Activated CD8-positive, alpha-beta T cell treated with anti-CD3 and anti-CD28 coated beads for 36 hours (primary cell): ENCODE results near the gene KRT6A. TPM values are rescaled to one million over a fixed set of nuclear protein-coding genes. Genes with fewer than 3 reads are reported as not detected.
"Not testable (repeated sequence)": the region's sequence is repeated elsewhere in the genome, so short reads cannot be mapped to it uniquely, and the experiment has no call there.

ENCODE experiments used
- ATAC-seq: fragments of 200-7000 bp; cut with Tn5 transposase; one replicate; pipeline ENCODE4 v1.10.0; 2021; ENCODE audit warnings: mild to moderate bottlenecking, moderate library complexity
- CTCF ChIA-PET: fragments of 350-600 bp; sonication (Branson Sonifier 250); formaldehyde crosslinking; loops from one replicate; lab custom pipeline; 2021; ENCODE audit warnings: antibody characterized with exemption; lab: Charles Lee
- POLR2A ChIA-PET: fragments of 350-600 bp; sonication (Branson Sonifier 250); formaldehyde crosslinking; loops from one replicate; lab custom pipeline; 2021; ENCODE audit warnings: antibody characterized with exemption; lab: Charles Lee
- DNase-seq: peaks from one replicate; pipeline ENCODE4 v3.0.0-alpha.2; 2020
- H3K27ac Mint-ChIP-seq: one replicate; pipeline ENCODE4 v1.8.0; 2021; ENCODE audit warnings: mild to moderate bottlenecking, mixed read lengths
- H3K27me3 Mint-ChIP-seq: one replicate; pipeline ENCODE4 v1.8.0; 2021; ENCODE audit warnings: mixed read lengths
- H3K36me3 Mint-ChIP-seq: one replicate; pipeline ENCODE4 v1.8.0; 2021; ENCODE audit warnings: low read depth, mixed read lengths
- H3K4me1 Mint-ChIP-seq: one replicate; pipeline ENCODE4 v1.8.0; 2021; ENCODE audit warnings: low read depth, mixed read lengths
- H3K4me3 Mint-ChIP-seq: one replicate; pipeline ENCODE4 v1.8.0; 2021; ENCODE audit warnings: mild to moderate bottlenecking, moderate library complexity, mixed read lengths
- H3K9me3 Mint-ChIP-seq: one replicate; pipeline ENCODE4 v1.8.0; 2021; ENCODE audit warnings: mixed read lengths
- CTCF ChIP-seq: fragments of 200-600 bp; IDR thresholded peaks from one replicate; pipeline ENCODE4 v1.8.0; 2022; ENCODE audit warnings: antibody characterized with exemption, mild to moderate bottlenecking
- intact Hi-C: fragments of 100-400 bp; cut with micrococcal nuclease; formaldehyde crosslinking; loops from one replicate; pipeline ENCODE4 v1.10.0; 2022
- total RNA-seq, 2 experiments: library from RNA; stranded (reverse); gene quantifications; one replicate each; pipeline ENCODE4 v1.2.3, GENCODE V29; 2021

The KRT6A gene
- total RNA-seq, 2 experiments from 2014 or later: not detected

GRCh38 chr12:52508211-52508610 is 15.2 kb upstream of the KRT6A start:
- no peak overlapping the region for H3K27ac Mint-ChIP-seq
- H3K36me3 Mint-ChIP-seq: no peaks in the 10 kb centered on the region
- intact Hi-C loops: no loop called here
- H3K9me3 Mint-ChIP-seq: peaks cover 6% of the 10 kb centered on the region
- DNase-seq (no peak), ATAC-seq (no peak)
- H3K4me1 Mint-ChIP-seq: no peaks in the 10 kb centered on the region
- H3K27me3 Mint-ChIP-seq: peaks cover 30% of the 10 kb centered on the region
- TF ChIP-seq CTCF: no peak
- H3K4me3 Mint-ChIP-seq: no peak overlapping the region
- ChIA-PET CTCF (interaction anchor here (0.6 to 1.2 kb wide), 5 partner anchors 24 to 372 kb away, joined by 3 read pairs; no protein-coding TSS in a partner anchor), POLR2A (no interaction called here)

GRCh38 chr12:52506858-52507715 is 14.0 kb upstream of the KRT6A start:
- H3K27me3 Mint-ChIP-seq: peaks cover 31% of the 10 kb centered on the region
- no peak for DNase-seq
- no peak overlapping the region for H3K4me3 Mint-ChIP-seq
- ChIA-PET CTCF (interaction anchor here (0.6 to 1.4 kb wide), 9 partner anchors 23 to 474 kb away, joined by 3 to 4 read pairs (median 3); no protein-coding TSS in a partner anchor), POLR2A (no interaction called here)
- peak; percentile 37 for ATAC-seq
- H3K9me3 Mint-ChIP-seq: peaks cover 6% of the 10 kb centered on the region
- no peak overlapping the region for H3K27ac Mint-ChIP-seq
- no peaks in the 10 kb centered on the region for H3K36me3 Mint-ChIP-seq
- peak; percentile 57 for TF ChIP-seq CTCF
- intact Hi-C loops: no loop called here
- H3K4me1 Mint-ChIP-seq: no peaks in the 10 kb centered on the region

GRCh38 chr12:52502877-52503276 is 9.8 kb upstream of the KRT6A start:
- H3K27ac Mint-ChIP-seq: no peak overlapping the region
- peaks cover 26% of the 10 kb centered on the region for H3K27me3 Mint-ChIP-seq
- ATAC-seq (no peak), DNase-seq (no peak)
- CTCF ChIA-PET: no interaction called here
- no peak for TF ChIP-seq CTCF
- intact Hi-C loops: no loop called here
- no peaks in the 10 kb centered on the region for H3K9me3 Mint-ChIP-seq
- H3K4me1 Mint-ChIP-seq: no peaks in the 10 kb centered on the region
- POLR2A ChIA-PET: interaction anchor here (0.7 kb wide), 1 partner anchor 355 kb away, joined by 3 read pairs; no protein-coding TSS in a partner anchor
- no peak overlapping the region for H3K4me3 Mint-ChIP-seq
- no peaks in the 10 kb centered on the region for H3K36me3 Mint-ChIP-seq

GRCh38 chr12:52501490-52501889 is 8.4 kb upstream of the KRT6A start:
- Mint-ChIP-seq H3K4me3 (no peak overlapping the region), H3K27ac (no peak overlapping the region), H3K27me3 (peaks cover 20% of the 10 kb centered on the region), H3K9me3 (no peaks in the 10 kb centered on the region), H3K4me1 (no peaks in the 10 kb centered on the region), H3K36me3 (no peaks in the 10 kb centered on the region)
- DNase-seq (no peak), ATAC-seq (no peak)
- ChIA-PET CTCF (no interaction called here), POLR2A (no interaction called here)
- intact Hi-C loops: no loop called here
- no peak for TF ChIP-seq CTCF

- peaks cover 16% of the 10 kb centered on the region for H3K27me3 Mint-ChIP-seq
- CTCF ChIA-PET, DNase-seq, H3K36me3 Mint-ChIP-seq, H3K4me1 Mint-ChIP-seq, H3K27ac Mint-ChIP-seq, H3K9me3 Mint-ChIP-seq, intact Hi-C loops, POLR2A ChIA-PET, ATAC-seq, H3K4me3 Mint-ChIP-seq: not testable (repeated sequence)
Measured at GRCh38 chr12:52500574-52500973, 7.5 kb upstream of the KRT6A start.
